ENCODE data around the gene UNC5B.
A peak's percentile ranks its signal among the peaks of the same experiment; 100 is the strongest.

The UNC5B gene

GRCh38 chr10:71211775-71212317, 524 bp upstream of the UNC5B start:
- DNase-seq (ENCODE audit: low read depth) = no peak
- peak overlapping the region; percentile 37 for H3K4me3 ChIP-seq (ENCODE audit: low read depth, low read length)
- TF ChIP-seq, protein P1, sequence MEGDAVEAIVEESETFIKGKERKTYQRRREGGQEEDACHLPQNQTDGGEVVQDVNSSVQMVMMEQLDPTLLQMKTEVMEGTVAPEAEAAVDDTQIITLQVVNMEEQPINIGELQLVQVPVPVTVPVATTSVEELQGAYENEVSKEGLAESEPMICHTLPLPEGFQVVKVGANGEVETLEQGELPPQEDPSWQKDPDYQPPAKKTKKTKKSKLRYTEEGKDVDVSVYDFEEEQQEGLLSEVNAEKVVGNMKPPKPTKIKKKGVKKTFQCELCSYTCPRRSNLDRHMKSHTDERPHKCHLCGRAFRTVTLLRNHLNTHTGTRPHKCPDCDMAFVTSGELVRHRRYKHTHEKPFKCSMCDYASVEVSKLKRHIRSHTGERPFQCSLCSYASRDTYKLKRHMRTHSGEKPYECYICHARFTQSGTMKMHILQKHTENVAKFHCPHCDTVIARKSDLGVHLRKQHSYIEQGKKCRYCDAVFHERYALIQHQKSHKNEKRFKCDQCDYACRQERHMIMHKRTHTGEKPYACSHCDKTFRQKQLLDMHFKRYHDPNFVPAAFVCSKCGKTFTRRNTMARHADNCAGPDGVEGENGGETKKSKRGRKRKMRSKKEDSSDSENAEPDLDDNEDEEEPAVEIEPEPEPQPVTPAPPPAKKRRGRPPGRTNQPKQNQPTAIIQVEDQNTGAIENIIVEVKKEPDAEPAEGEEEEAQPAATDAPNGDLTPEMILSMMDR (IDR thresholded peaks at IDR 0.05; ENCODE audit: control insufficient read depth, extremely low read depth, insufficient read depth) = no peak

DNA sequence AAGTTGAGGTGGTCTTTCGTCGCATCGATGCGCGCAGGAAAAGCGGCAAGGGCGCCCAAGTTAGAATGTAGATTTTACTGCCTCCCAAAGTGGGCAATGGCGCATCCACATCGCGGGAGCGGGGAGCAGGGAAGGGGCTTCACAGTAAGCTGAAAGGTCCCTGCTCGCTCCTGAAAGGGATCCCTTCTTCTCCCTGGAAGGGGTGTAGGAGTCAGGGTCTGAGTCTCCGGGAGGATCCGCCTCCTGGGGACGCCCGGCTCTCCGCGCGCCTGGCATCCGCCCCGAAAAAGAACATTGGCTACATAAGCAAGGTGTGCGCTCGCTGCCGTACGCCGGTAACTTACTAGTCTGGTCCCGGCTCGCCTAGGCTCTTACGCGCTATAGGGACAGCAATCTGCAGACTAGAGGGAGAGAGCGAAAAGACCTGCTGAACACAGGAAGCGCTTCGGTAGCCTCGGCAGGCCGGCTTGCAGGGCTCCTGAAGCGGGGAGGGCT, 804 bp downstream of the UNC5B start:
- TF ChIP-seq, protein P1 (IDR thresholded peaks at IDR 0.05; ENCODE audit: control insufficient read depth, extremely low read depth, insufficient read depth) = no peak
- peak; percentile 77 for DNase-seq (ENCODE audit: low read depth)
- H3K4me3 ChIP-seq (ENCODE audit: low read depth, low read length) = peak overlapping the region; percentile 52

DNA sequence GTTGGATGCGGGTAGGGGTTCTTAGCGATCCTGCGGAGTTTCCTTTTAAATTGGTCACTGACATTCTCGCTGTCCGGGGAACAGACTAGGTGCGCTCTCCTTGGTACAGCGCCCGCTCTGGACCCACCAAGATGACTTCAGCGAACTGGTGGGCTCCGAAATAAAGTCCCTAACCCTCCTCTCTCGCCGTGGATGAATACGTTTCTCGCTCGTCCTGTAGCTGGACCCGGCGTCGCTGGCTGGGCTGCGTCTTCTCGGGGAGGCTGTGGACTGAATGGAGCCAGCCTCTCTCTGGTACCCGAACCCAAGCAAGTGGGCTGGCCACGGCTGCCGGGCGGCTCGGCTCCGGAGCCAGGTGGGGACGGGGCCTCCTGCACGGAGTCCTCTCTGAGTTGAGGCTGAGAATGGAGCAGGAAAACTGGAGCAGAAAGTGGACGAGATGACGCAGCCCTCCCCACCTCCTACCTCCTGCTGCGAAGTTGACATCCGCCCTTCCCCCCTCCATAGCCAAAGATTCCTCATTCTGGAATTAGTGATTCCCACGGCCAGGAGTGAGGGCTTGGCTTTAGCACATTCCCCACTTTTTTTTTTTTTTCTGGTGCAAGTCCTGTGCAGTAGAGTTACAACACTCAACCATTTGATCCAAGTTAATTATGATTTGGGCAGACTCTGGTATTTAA, 1.5 kb downstream of the UNC5B start:
- TF ChIP-seq, protein P1 (IDR thresholded peaks at IDR 0.05; ENCODE audit: control insufficient read depth, extremely low read depth, insufficient read depth) = no peak
- DNase-seq (ENCODE audit: low read depth) = no peak
- H3K4me3 ChIP-seq (ENCODE audit: low read depth, low read length) = no peak overlapping the region

DNA sequence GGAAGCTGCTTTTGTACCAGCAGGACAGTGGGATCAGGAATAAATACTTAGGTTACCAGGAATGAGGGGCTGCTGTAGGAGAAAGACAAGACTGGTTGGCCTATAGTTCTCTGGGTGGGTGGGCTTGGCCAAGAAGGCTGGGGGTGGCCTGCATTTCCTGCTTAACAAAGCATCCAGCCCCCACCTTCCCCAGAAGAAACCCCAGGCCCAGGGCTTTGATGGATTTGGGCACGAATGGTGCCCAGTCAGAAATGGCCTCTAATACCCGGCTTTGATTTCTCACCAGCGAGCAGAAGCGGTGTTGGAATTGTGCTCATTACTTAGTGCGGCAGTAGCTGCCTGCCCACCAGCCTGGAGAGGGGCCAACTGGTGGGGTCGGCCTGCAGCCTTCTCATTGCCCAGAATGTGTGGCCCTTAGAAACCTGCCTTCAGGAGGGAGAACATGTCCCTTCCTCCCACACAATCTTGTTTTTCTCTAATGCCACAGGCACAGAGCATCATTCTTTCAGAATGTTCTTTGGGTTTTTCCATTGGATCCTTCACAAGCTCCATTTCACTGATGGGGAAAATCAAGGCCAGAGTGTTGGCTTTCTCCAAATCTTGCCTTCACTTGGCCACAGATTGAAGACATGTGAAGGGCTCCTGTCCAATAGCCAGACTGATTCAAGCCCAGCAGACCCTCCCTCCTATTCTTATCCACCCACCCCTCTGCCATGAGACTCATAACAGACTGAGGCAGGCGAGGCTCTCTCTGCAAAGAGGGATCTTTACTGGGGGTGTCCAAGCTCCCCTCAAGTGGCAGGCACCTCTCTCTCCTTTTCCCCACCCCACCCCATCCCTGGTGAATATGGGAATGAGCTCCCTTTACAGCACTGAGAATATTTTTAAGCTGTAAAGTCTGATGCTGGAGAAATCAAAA, 2.5 kb downstream of the UNC5B start:
- H3K4me3 ChIP-seq (ENCODE audit: low read depth, low read length) = no peak overlapping the region
- TF ChIP-seq, protein P1 (IDR thresholded peaks at IDR 0.05; ENCODE audit: control insufficient read depth, extremely low read depth, insufficient read depth) = no peak
- DNase-seq (ENCODE audit: low read depth) = no peak

- TF ChIP-seq, protein P1 (IDR thresholded peaks at IDR 0.05; ENCODE audit: control insufficient read depth, extremely low read depth, insufficient read depth) = no peak
- no peak for DNase-seq (ENCODE audit: low read depth)
- no peak overlapping the region for H3K4me3 ChIP-seq (ENCODE audit: low read depth, low read length)
Observed at GRCh38 chr10:71216363-71216695, 4.0 kb downstream of the UNC5B start.

- TF ChIP-seq, protein P1 (IDR thresholded peaks at IDR 0.05; ENCODE audit: control insufficient read depth, extremely low read depth, insufficient read depth) = no peak
- no peak overlapping the region for H3K4me3 ChIP-seq (ENCODE audit: low read depth, low read length)
- no peak for DNase-seq (ENCODE audit: low read depth)
Observed at GRCh38 chr10:71216751-71217265, 4.4 kb downstream of the UNC5B start.

Measured in LNCaP clone FGC (cell line).